Measurements from ENCODE around the gene UBE2S.
"Not testable (repeated sequence)": the region's sequence is repeated elsewhere in the genome, so short reads cannot be mapped to it uniquely, and the experiment has no call there.

The UBE2S gene

GRCh38 chr19:55418185-55418584 is 10.6 kb upstream of the UBE2S start:
- no peak overlapping the region for H3K9ac ChIP-seq
- H3K4me2 ChIP-seq (ENCODE audit: low read length), result no peak overlapping the region
- H2AFZ ChIP-seq, result no peak overlapping the region
- no peaks in the 10 kb centered on the region for H3K36me3 ChIP-seq (ENCODE audit: control insufficient read depth, insufficient read depth, low read length)
- no peaks in the 10 kb centered on the region for H3K27me3 ChIP-seq (ENCODE audit: control insufficient read depth, insufficient read depth, low read length)
- TF ChIP-seq CTCF (IDR thresholded peaks at IDR 0.05), result peak; percentile 75
- H3K4me3 ChIP-seq (ENCODE audit: low read depth, low read length), result no peak overlapping the region
- no peaks in the 10 kb centered on the region for H3K79me2 ChIP-seq
- H3K27ac ChIP-seq, result no peak overlapping the region
- H3K9me3 ChIP-seq (ENCODE audit: control insufficient read depth, low read length), result no peaks in the 10 kb centered on the region
- no peaks in the 10 kb centered on the region for H3K4me1 ChIP-seq

- H3K36me3 ChIP-seq (ENCODE audit: control insufficient read depth, insufficient read depth, low read length), result no peaks in the 10 kb centered on the region
- H3K4me2 ChIP-seq (ENCODE audit: low read length), result no peak overlapping the region
- no peak overlapping the region for H3K27ac ChIP-seq
- no peak overlapping the region for H3K9ac ChIP-seq
- no peaks in the 10 kb centered on the region for H3K27me3 ChIP-seq (ENCODE audit: control insufficient read depth, insufficient read depth, low read length)
- H3K9me3 ChIP-seq (ENCODE audit: control insufficient read depth, low read length), result no peaks in the 10 kb centered on the region
- H3K79me2 ChIP-seq, result peaks cover 11% of the 10 kb centered on the region
- TF ChIP-seq CTCF (IDR thresholded peaks at IDR 0.05), result no peak
- no peak overlapping the region for H3K4me3 ChIP-seq (ENCODE audit: low read depth, low read length)
- H3K4me1 ChIP-seq, result peaks cover 4% of the 10 kb centered on the region
- no peak overlapping the region for H2AFZ ChIP-seq
Observed at GRCh38 chr19:55410168-55410567, 2.6 kb upstream of the UBE2S start.

DNA sequence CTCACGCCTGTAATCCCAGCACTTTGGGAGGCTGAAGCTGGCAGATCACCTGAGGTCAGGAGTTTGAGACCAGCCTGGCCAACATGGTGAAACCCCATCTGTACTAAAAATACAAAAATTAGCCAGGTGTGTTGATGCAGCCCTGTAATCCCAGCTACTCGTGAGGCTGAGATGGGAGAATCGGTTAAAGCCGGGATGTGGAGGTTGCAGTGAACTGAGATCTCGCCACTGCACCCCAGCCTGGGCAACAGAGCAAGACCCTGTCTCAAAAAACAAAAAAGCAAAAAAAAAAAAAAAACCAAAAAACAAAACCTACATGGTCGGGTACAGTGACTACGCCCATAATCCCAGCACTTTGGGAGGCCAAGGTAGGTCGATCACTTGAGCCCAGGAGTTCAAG is 1.6 kb upstream of the UBE2S start:
- H3K9ac ChIP-seq; H3K4me3 ChIP-seq (ENCODE audit: low read depth, low read length); H3K36me3 ChIP-seq (ENCODE audit: control insufficient read depth, insufficient read depth, low read length); H3K27ac ChIP-seq; H3K27me3 ChIP-seq (ENCODE audit: control insufficient read depth, insufficient read depth, low read length); H3K9me3 ChIP-seq (ENCODE audit: control insufficient read depth, low read length); H3K4me2 ChIP-seq (ENCODE audit: low read length); H3K4me1 ChIP-seq: not testable (repeated sequence)
- peak overlapping the region; percentile 87 for H2AFZ ChIP-seq
- peaks cover 11% of the 10 kb centered on the region for H3K79me2 ChIP-seq

DNA sequence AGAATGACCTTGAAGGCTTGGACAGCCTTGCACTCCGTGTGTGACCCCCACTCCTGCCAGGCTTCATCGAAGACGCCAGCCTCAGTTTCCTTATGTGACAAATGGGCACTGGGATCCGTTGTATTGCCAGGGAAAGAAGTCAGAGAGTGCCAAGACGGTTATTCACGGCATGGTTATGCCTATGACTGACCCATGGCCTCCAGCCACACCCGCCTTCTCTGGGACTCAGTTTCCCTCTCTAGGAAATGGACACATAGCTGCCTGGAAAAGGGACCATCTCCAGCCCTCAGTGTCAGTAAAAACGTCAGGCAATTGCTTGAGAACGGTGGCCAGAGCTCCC is 915 bp upstream of the UBE2S start:
- Histone ChIP-seq H3K4me2 (ENCODE audit: low read length) (peak overlapping the region; percentile 100), H3K79me2 (peaks cover 11% of the 10 kb centered on the region), H2AFZ (peak overlapping the region; percentile 87), H3K4me3 (ENCODE audit: low read depth, low read length) (peak overlapping the region; percentile 89), H3K9me3 (ENCODE audit: control insufficient read depth, low read length) (no peaks in the 10 kb centered on the region), H3K27ac (peak overlapping the region; percentile 94), H3K9ac (no peak overlapping the region), H3K36me3 (ENCODE audit: control insufficient read depth, insufficient read depth, low read length) (no peaks in the 10 kb centered on the region), H3K4me1 (peaks cover 4% of the 10 kb centered on the region), H3K27me3 (ENCODE audit: control insufficient read depth, insufficient read depth, low read length) (no peaks in the 10 kb centered on the region)
- TF ChIP-seq CTCF (IDR thresholded peaks at IDR 0.05), result no peak

GRCh38 chr19:55407800-55408532 is 378 bp upstream of the UBE2S start:
- Histone ChIP-seq H3K9ac (no peak overlapping the region), H3K36me3 (ENCODE audit: control insufficient read depth, insufficient read depth, low read length) (no peaks in the 10 kb centered on the region), H3K27me3 (ENCODE audit: control insufficient read depth, insufficient read depth, low read length) (no peaks in the 10 kb centered on the region), H3K4me1 (peaks cover 4% of the 10 kb centered on the region), H3K4me2 (ENCODE audit: low read length) (peak overlapping the region; percentile 100), H3K9me3 (ENCODE audit: control insufficient read depth, low read length) (no peaks in the 10 kb centered on the region), H3K79me2 (peaks cover 11% of the 10 kb centered on the region), H3K4me3 (ENCODE audit: low read depth, low read length) (peak overlapping the region; percentile 89), H3K27ac (peak overlapping the region; percentile 94), H2AFZ (peak overlapping the region; percentile 87)
- TF ChIP-seq CTCF (IDR thresholded peaks at IDR 0.05), result no peak
